Measurements from ENCODE around the gene TMC1. TPM values are rescaled to one million over a fixed set of nuclear protein-coding genes. Genes with fewer than 3 reads are reported as not detected.

The TMC1 gene
- polyA plus RNA-seq, 4 donors: 0.12 to 0.25 TPM; not detected in 2

DNA sequence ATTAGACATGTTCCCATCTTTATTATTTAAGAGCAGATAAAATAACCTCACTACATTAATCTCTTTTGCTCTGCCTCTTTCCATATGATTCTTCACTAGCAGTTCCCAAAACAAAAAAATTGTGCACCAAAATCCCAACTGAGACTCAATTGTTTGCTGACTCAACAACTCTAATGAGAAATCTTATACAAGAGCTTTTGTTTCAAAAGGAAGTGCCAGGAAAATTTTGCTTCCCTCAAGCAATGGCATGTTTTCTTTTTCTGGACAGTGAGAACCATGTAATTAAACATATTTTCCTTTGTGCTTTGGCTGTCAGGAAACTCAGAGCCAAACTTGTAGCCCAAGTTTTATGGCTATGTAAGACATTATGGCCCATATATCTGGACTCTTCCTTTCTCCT, 62.0 kb downstream of the TMC1 start:
- H3K36me3 ChIP-seq (ENCODE audit: control insufficient read depth in 3 of 3, insufficient read depth in 2 of 3, low read depth in 1 of 3, low read length in 3 of 3): no peaks in the 10 kb centered on the region
- peaks cover 0 to 2% of the 10 kb centered on the region in 2 donors for H3K9me3 ChIP-seq (ENCODE audit: control insufficient read depth in 2 of 2, insufficient read depth in 1 of 2, low read depth in 1 of 2, low read length in 1 of 2)
- DNase-seq (no peak), FAIRE-seq (no peak)
- no peaks in the 10 kb centered on the region for H3K27me3 ChIP-seq (ENCODE audit: control insufficient read depth in 3 of 3, insufficient read depth in 3 of 3, low read length in 3 of 3)
- H3K27ac ChIP-seq (ENCODE audit: low read depth in 1 of 3, low read length in 2 of 3): no peak overlapping the region
- H3K4me3 ChIP-seq (ENCODE audit: low read depth in 1 of 3, low read length in 3 of 3): no peak overlapping the region
- peaks cover 3 to 37% (median 15%) of the 10 kb centered on the region in 3 donors for H3K4me1 ChIP-seq (ENCODE audit: control insufficient read depth in 3 of 3, insufficient read depth in 2 of 3, low read depth in 1 of 3, low read length in 2 of 3)

DNA sequence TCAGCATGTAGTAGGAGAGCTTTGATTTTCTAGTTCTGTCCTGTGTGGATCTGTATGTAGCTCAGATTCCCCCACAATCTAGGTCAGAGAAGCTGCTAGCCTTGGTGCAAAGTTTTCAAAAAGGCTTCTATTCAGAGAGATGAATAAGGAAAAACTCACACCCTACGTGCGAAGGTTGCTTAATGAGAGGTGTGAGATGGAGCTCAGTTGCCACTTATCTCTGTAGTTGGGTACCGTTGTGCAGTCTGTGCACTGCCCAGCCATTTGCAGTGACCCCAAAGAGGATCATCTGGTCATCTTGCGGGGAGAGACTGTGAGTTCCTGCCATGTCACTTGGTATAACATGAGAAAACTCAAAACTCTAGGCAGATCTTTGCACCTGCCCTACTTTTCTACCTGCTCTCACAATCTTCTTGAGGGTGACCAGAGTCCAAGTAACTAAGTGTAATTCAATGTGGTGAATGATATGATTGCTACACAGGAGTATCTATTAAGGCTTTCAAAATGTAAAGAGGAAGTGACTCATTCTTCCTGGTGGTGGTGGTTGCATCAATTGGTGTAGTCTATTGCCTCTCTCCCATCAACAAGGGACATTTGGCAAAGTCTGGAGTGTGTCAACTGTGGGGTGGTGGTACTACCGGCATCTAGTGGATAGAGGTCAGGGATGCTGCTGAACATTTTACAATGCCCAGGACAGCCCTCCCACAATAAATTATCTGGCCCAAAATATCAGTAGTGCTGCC, 65.2 kb downstream of the TMC1 start:
- H3K4me1 ChIP-seq (ENCODE audit: control insufficient read depth in 3 of 3, insufficient read depth in 2 of 3, low read depth in 1 of 3, low read length in 2 of 3): peaks cover 6 to 32% (median 6%) of the 10 kb centered on the region in 3 donors
- H3K27ac ChIP-seq (ENCODE audit: low read depth in 1 of 3, low read length in 2 of 3): peak overlapping the region; percentile 57 to 82 (median 79)
- H3K36me3 ChIP-seq (ENCODE audit: control insufficient read depth in 3 of 3, insufficient read depth in 2 of 3, low read depth in 1 of 3, low read length in 3 of 3): no peaks in the 10 kb centered on the region
- H3K9me3 ChIP-seq (ENCODE audit: control insufficient read depth in 2 of 2, insufficient read depth in 1 of 2, low read depth in 1 of 2, low read length in 1 of 2): peaks cover 0 to 3% of the 10 kb centered on the region in 2 donors
- DNase-seq: peak; percentile 83 to 92
- no peak overlapping the region for H3K4me3 ChIP-seq (ENCODE audit: low read depth in 1 of 3, low read length in 3 of 3)
- WGBS, 3 donors: 14 to 59% (median 32%) methylated on average over 5 of the region's 5 CpGs
- FAIRE-seq: no peak
- H3K27me3 ChIP-seq (ENCODE audit: control insufficient read depth in 3 of 3, insufficient read depth in 3 of 3, low read length in 3 of 3): no peaks in the 10 kb centered on the region

DNA sequence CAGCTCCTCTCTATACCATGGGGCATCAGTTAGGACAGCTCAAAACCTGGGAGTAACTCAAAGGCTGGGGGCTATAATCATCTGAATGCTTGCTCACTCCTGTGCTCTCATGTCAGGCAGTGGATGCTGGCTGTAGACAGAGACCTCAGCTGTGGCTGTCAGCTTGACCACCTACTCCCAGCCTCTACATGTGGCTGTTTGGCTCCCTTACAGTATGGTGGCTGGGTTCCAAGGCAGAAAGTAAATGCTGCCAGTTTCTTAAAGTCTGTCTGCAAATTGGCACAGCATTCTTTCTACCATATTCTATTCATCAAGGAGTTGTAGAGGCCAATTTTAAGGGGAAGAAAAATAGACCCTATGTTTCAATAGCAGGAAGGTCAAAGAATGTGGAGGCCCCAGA, 66.9 kb downstream of the TMC1 start:
- H3K27me3 ChIP-seq (ENCODE audit: control insufficient read depth in 3 of 3, insufficient read depth in 3 of 3, low read length in 3 of 3): no peaks in the 10 kb centered on the region
- H3K4me1 ChIP-seq (ENCODE audit: control insufficient read depth in 3 of 3, insufficient read depth in 2 of 3, low read depth in 1 of 3, low read length in 2 of 3): peaks cover 6 to 36% (median 6%) of the 10 kb centered on the region in 3 donors
- DNase-seq (no peak), FAIRE-seq (no peak)
- H3K36me3 ChIP-seq (ENCODE audit: control insufficient read depth in 3 of 3, insufficient read depth in 2 of 3, low read depth in 1 of 3, low read length in 3 of 3): no peaks in the 10 kb centered on the region
- peaks cover 0 to 3% of the 10 kb centered on the region in 2 donors for H3K9me3 ChIP-seq (ENCODE audit: control insufficient read depth in 2 of 2, insufficient read depth in 1 of 2, low read depth in 1 of 2, low read length in 1 of 2)
- no peak overlapping the region for H3K4me3 ChIP-seq (ENCODE audit: low read depth in 1 of 3, low read length in 3 of 3)
- H3K27ac ChIP-seq (ENCODE audit: low read depth in 1 of 3, low read length in 2 of 3): no peak overlapping the region

DNA sequence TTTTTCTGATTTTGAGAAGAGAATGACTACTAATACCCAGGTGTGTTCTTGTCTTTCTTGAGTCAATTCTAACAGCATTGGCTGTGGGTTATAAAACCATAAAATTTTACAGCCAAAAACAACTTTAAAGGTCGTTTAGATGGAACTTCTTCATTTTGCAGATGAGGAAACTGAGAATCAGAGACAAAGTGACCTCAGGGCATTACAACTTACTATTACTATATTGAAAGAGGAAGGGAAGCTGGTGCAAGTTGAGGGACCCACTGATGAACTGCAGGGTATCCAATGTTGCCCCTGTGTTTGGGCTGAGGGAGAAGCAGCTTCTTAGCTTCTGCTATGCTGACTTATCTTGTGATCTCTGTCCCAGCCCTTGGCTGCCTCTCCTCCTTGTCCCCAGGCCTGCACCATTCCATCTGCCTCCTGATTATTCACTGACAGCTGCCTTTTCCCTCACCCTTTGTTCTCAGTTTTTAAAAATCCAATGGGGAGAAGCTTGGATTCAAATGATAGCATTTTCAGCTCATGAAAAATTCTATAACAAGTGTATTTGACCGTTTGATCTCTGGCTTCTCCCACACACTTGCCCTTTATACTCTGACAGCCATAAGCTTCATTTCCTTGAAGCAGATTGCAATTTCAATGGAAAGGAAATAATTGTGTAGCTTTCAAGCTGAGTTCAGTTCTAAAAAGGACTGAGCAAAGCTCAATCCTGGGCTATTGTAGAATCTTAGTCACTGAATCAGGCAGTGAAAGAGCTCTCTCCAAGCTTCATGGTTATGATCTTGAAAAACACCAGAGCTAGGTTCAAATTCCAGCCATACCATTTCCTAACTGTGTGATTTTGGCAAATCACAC, 68.5 kb downstream of the TMC1 start:
- Histone ChIP-seq H3K27me3 (ENCODE audit: control insufficient read depth in 3 of 3, insufficient read depth in 3 of 3, low read length in 3 of 3) (no peaks in the 10 kb centered on the region), H3K4me1 (ENCODE audit: control insufficient read depth in 3 of 3, insufficient read depth in 2 of 3, low read depth in 1 of 3, low read length in 2 of 3) (peaks cover 6 to 36% (median 6%) of the 10 kb centered on the region in 3 donors), H3K9me3 (ENCODE audit: control insufficient read depth in 2 of 2, insufficient read depth in 1 of 2, low read depth in 1 of 2, low read length in 1 of 2) (peaks cover 0 to 3% of the 10 kb centered on the region in 2 donors), H3K36me3 (ENCODE audit: control insufficient read depth in 3 of 3, insufficient read depth in 2 of 3, low read depth in 1 of 3, low read length in 3 of 3) (no peaks in the 10 kb centered on the region), H3K27ac (ENCODE audit: low read depth in 1 of 3, low read length in 2 of 3) (peak overlapping the region; percentile 58 to 90 (median 90)), H3K4me3 (ENCODE audit: low read depth in 1 of 3, low read length in 3 of 3) (no peak overlapping the region)
- FAIRE-seq: no peak
- 6 to 29% (median 10%) methylated on average over 2 of the region's 2 CpGs for WGBS, 3 donors
- DNase-seq: peak; percentile 78 to 86

DNA sequence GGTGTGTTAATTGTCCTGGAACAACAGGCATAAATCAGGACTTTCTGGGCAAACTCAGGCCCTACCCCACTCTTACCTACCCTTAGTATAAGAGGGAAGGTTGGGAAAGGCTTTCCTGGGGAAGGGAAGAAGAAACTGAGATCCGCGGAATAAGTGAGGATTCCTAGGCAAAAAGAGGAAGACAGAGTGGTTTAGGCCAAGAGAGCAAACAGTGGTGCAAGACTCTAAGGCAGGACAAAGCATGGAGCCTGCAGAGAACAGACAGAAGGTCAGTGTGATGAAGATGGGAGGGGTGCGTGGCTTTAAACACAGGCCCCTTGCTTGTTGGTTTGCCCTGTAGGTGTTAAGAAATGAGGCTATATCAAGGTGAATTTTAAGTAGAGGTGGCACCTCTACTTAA, 69.4 kb downstream of the TMC1 start:
- DNase-seq (no peak), FAIRE-seq (no peak)
- WGBS, 3 donors: 92 to 96% (median 95%) methylated on average over 3 of the region's 3 CpGs
- H3K9me3 ChIP-seq (ENCODE audit: control insufficient read depth in 2 of 2, insufficient read depth in 1 of 2, low read depth in 1 of 2, low read length in 1 of 2): peaks cover 0 to 3% of the 10 kb centered on the region in 2 donors
- H3K36me3 ChIP-seq (ENCODE audit: control insufficient read depth in 3 of 3, insufficient read depth in 2 of 3, low read depth in 1 of 3, low read length in 3 of 3): no peaks in the 10 kb centered on the region
- no peak overlapping the region for H3K4me3 ChIP-seq (ENCODE audit: low read depth in 1 of 3, low read length in 3 of 3)
- H3K27ac ChIP-seq (ENCODE audit: low read depth in 1 of 3, low read length in 2 of 3): peak overlapping the region; percentile 58 to 90 (median 90)
- peaks cover 2 to 31% (median 4%) of the 10 kb centered on the region in 3 donors for H3K4me1 ChIP-seq (ENCODE audit: control insufficient read depth in 3 of 3, insufficient read depth in 2 of 3, low read depth in 1 of 3, low read length in 2 of 3)
- H3K27me3 ChIP-seq (ENCODE audit: control insufficient read depth in 3 of 3, insufficient read depth in 3 of 3, low read length in 3 of 3): no peaks in the 10 kb centered on the region

DNA sequence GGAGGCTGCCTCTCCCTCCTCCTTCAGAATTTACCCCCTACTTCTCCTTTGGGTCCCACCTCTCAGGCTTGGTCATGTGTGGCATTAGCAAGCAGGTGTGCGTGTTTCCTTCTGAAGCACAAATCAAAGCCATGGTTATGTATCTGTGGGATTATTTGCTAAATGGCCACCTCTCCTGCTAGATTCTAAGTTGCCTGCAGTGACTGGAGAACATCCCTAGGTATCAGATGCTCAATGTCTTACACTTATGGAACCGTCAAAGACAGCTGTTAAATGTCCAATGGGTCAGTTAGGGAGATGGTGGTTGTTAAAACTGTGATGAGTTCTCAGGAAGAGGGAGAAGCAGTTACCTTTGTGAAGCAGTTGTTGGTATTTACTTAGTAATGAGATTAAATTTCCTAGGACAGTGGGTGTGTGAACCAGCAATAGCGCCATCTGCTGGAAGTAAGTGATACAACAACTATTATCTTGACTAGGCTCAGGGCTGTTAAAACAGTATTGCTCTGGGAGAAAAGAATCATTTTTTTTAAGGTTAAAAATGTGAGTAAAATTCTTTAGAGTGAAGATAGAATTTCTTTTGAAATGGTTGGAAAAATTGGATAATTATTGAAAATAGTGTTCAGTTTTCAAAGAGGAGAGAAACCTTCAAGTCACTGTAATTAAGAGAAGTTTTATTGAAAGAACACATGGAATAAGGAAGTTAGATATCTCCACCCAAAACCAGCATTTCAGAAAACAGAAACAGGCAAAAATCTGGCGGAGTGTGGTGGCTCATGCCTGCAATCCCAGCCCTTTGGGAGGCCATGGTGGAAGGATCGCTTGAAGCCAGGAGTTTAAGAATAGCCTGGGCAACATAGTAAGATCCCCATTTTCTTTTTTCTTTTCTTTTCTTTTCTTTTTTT, 71.3 kb downstream of the TMC1 start:
- H3K4me1 ChIP-seq (ENCODE audit: control insufficient read depth in 3 of 3, insufficient read depth in 2 of 3, low read depth in 1 of 3, low read length in 2 of 3): peaks cover 0 to 27% (median 4%) of the 10 kb centered on the region in 3 donors
- WGBS, 3 donors: 30 to 45% (median 39%) methylated on average over 5 of the region's 5 CpGs
- peaks cover 0 to 3% of the 10 kb centered on the region in 2 donors for H3K9me3 ChIP-seq (ENCODE audit: control insufficient read depth in 2 of 2, insufficient read depth in 1 of 2, low read depth in 1 of 2, low read length in 1 of 2)
- DNase-seq: peak; percentile 69 to 83
- no peaks in the 10 kb centered on the region for H3K27me3 ChIP-seq (ENCODE audit: control insufficient read depth in 3 of 3, insufficient read depth in 3 of 3, low read length in 3 of 3)
- no peaks in the 10 kb centered on the region for H3K36me3 ChIP-seq (ENCODE audit: control insufficient read depth in 3 of 3, insufficient read depth in 2 of 3, low read depth in 1 of 3, low read length in 3 of 3)
- no peak overlapping the region for H3K4me3 ChIP-seq (ENCODE audit: low read depth in 1 of 3, low read length in 3 of 3)
- no peak overlapping the region for H3K27ac ChIP-seq (ENCODE audit: low read depth in 1 of 3, low read length in 2 of 3)
- FAIRE-seq: peak; percentile 33

DNA sequence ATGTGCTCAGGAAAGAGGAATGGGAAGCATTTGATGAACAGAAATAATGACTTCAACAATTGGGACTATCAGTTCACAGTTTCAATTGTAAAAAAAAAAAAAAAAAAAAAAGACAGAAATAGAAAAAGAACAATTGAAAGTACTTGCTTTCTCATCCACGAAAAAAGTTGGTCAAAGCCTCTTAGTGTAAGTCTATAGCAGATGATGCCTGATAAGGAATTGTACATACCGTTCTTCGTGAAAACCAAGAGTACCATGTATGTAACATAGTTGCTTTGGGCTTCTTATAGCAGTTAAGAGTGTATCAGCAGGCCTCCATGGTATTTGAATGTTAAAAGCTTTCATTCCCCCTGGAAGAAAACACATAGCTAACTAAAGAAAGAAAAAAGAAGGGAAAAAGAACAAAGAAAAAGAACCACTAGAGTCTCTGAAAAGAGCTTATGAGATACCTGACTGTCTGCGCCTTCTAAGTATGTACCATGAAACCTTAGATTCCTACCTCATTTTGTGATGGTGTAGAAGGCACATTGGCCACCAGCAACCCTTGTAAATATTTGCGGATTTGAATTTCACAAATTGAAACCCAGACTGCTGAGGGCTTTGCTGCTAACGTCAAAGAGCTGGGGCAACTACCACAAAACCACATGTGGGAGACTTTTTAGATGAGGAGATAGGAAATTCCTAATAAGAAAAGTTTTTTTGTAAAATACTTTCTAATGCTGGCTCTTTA, 75.2 kb downstream of the TMC1 start:
- Histone ChIP-seq H3K36me3 (ENCODE audit: control insufficient read depth in 3 of 3, insufficient read depth in 2 of 3, low read depth in 1 of 3, low read length in 3 of 3) (no peaks in the 10 kb centered on the region), H3K27me3 (ENCODE audit: control insufficient read depth in 3 of 3, insufficient read depth in 3 of 3, low read length in 3 of 3) (no peaks in the 10 kb centered on the region), H3K27ac (ENCODE audit: low read depth in 1 of 3, low read length in 2 of 3) (peak overlapping the region in 1 of 3 donors; percentile 24), H3K4me3 (ENCODE audit: low read depth in 1 of 3, low read length in 3 of 3) (no peak overlapping the region), H3K4me1 (ENCODE audit: control insufficient read depth in 3 of 3, insufficient read depth in 2 of 3, low read depth in 1 of 3, low read length in 2 of 3) (peaks cover 0 to 18% (median 0%) of the 10 kb centered on the region in 3 donors), H3K9me3 (ENCODE audit: control insufficient read depth in 2 of 2, insufficient read depth in 1 of 2, low read depth in 1 of 2, low read length in 1 of 2) (no peaks in the 10 kb centered on the region)
- 74 to 79% (median 74%) methylated on average over 6 of the region's 6 CpGs for WGBS, 3 donors
- no peak for DNase-seq
- no peak for FAIRE-seq
